Measurements from ENCODE around the gene CYP2W1. TPM values are rescaled to one million over a fixed set of nuclear protein-coding genes. Genes with fewer than 3 reads are reported as not detected.
"Not testable (repeated sequence)": the region's sequence is repeated elsewhere in the genome, so short reads cannot be mapped to it uniquely, and the experiment has no call there.

Gene CYP2W1
- total and polyA plus RNA-seq, 5 experiments from 2014 or later = not detected

GRCh38 chr7:1001069-1001770 is 18.2 kb downstream of the CYP2W1 start:
- H3K4me1 Mint-ChIP-seq, H3K9me3 Mint-ChIP-seq, DNase-seq, H3K4me3 Mint-ChIP-seq, ATAC-seq, H3K27me3 Mint-ChIP-seq, POLR2A ChIA-PET: not testable (repeated sequence)
- H3K36me3 Mint-ChIP-seq = peaks cover 0 to 12% (median 0%) of the 10 kb centered on the region in 3 donors
- H3K27ac Mint-ChIP-seq = peak overlapping the region in 1 of 10 donors; percentile 65

GRCh38 chr7:1002026-1002425 is 19.0 kb downstream of the CYP2W1 start:
- H3K4me1 Mint-ChIP-seq, H3K9me3 Mint-ChIP-seq, ATAC-seq, H3K27me3 Mint-ChIP-seq, POLR2A ChIA-PET, DNase-seq, H3K4me3 Mint-ChIP-seq, H3K27ac Mint-ChIP-seq: not testable (repeated sequence)
- peaks cover 0 to 10% (median 0%) of the 10 kb centered on the region in 3 donors for H3K36me3 Mint-ChIP-seq

- POLR2A ChIA-PET, ATAC-seq, H3K4me1 Mint-ChIP-seq, H3K4me3 Mint-ChIP-seq, H3K9me3 Mint-ChIP-seq, H3K27me3 Mint-ChIP-seq, H3K27ac Mint-ChIP-seq, DNase-seq, H3K36me3 Mint-ChIP-seq: not testable (repeated sequence)
Measured at GRCh38 chr7:1002445-1002844, 19.5 kb downstream of the CYP2W1 start.

GRCh38 chr7:1004018-1004852 is 21.3 kb downstream of the CYP2W1 start:
- Mint-ChIP-seq H3K27me3 (no peaks in the 10 kb centered on the region), H3K9me3 (peaks cover 0 to 1% (median 0%) of the 10 kb centered on the region in 9 donors), H3K27ac (no peak overlapping the region), H3K4me3 (peak overlapping the region in 2 of 10 donors; percentile 24), H3K4me1 (peaks cover 0 to 7% (median 4%) of the 10 kb centered on the region in 4 donors), H3K36me3 (peaks cover 0 to 5% (median 0%) of the 10 kb centered on the region in 3 donors)
- POLR2A ChIA-PET = no interaction called here
- DNase-seq (peak in 1 of 10 donors; percentile 21), ATAC-seq (peak in 1 of 2 donors; percentile 61)

GRCh38 chr7:1005303-1005702 is 22.3 kb downstream of the CYP2W1 start:
- DNase-seq (no peak), ATAC-seq (no peak)
- POLR2A ChIA-PET = no interaction called here
- Mint-ChIP-seq H3K4me3 (no peak overlapping the region), H3K4me1 (peaks cover 0 to 7% (median 4%) of the 10 kb centered on the region in 4 donors), H3K36me3 (peaks cover 0 to 11% (median 0%) of the 10 kb centered on the region in 3 donors), H3K27ac (no peak overlapping the region), H3K9me3 (peaks cover 0 to 1% (median 0%) of the 10 kb centered on the region in 9 donors), H3K27me3 (no peaks in the 10 kb centered on the region)

GRCh38 chr7:1007901-1008300 is 24.9 kb downstream of the CYP2W1 start:
- Mint-ChIP-seq H3K27ac (no peak overlapping the region), H3K9me3 (peaks cover 0 to 5% (median 0%) of the 10 kb centered on the region in 9 donors), H3K36me3 (peaks cover 0 to 11% (median 0%) of the 10 kb centered on the region in 3 donors), H3K4me3 (no peak overlapping the region), H3K27me3 (no peaks in the 10 kb centered on the region), H3K4me1 (peaks cover 10 to 12% (median 11%) of the 10 kb centered on the region in 4 donors)
- POLR2A ChIA-PET = no interaction called here
- no peak for ATAC-seq
- no peak for DNase-seq

GRCh38 chr7:1008733-1009363 is 25.9 kb downstream of the CYP2W1 start:
- POLR2A ChIA-PET = no interaction called here
- no peak for ATAC-seq

GRCh38 chr7:1009747-1010146 is 26.8 kb downstream of the CYP2W1 start:
- ATAC-seq (no peak), DNase-seq (no peak)
- POLR2A ChIA-PET = no interaction called here
- Mint-ChIP-seq H3K9me3 (peaks cover 0 to 5% (median 0%) of the 10 kb centered on the region in 9 donors), H3K36me3 (peaks cover 0 to 11% (median 0%) of the 10 kb centered on the region in 3 donors), H3K4me1 (peaks cover 10 to 23% (median 13%) of the 10 kb centered on the region in 4 donors), H3K4me3 (no peak overlapping the region), H3K27ac (no peak overlapping the region), H3K27me3 (no peaks in the 10 kb centered on the region)

More at GRCh38 chr7:1008733-1009363, 25.9 kb downstream of the CYP2W1 start:
- H3K4me1 Mint-ChIP-seq = peaks cover 10 to 18% (median 14%) of the 10 kb centered on the region in 4 donors
- peaks cover 0 to 11% (median 0%) of the 10 kb centered on the region in 3 donors for H3K36me3 Mint-ChIP-seq
- no peak overlapping the region for H3K4me3 Mint-ChIP-seq
- peaks cover 0 to 5% (median 0%) of the 10 kb centered on the region in 9 donors for H3K9me3 Mint-ChIP-seq
- H3K27ac Mint-ChIP-seq = peak overlapping the region in 1 of 10 donors; percentile 32
- no peak for DNase-seq
- no peaks in the 10 kb centered on the region for H3K27me3 Mint-ChIP-seq

GRCh38 chr7:1010226-1010625 is 27.2 kb downstream of the CYP2W1 start:
- no peak overlapping the region for H3K27ac Mint-ChIP-seq
- H3K36me3 Mint-ChIP-seq = peaks cover 0 to 11% (median 0%) of the 10 kb centered on the region in 3 donors
- peaks cover 10 to 24% (median 13%) of the 10 kb centered on the region in 4 donors for H3K4me1 Mint-ChIP-seq
- H3K27me3 Mint-ChIP-seq = no peaks in the 10 kb centered on the region
- DNase-seq = no peak
- POLR2A ChIA-PET = no interaction called here
- no peak for ATAC-seq
- H3K9me3 Mint-ChIP-seq = peaks cover 0 to 5% (median 0%) of the 10 kb centered on the region in 9 donors
- no peak overlapping the region for H3K4me3 Mint-ChIP-seq

- Mint-ChIP-seq H3K4me3 (peak overlapping the region in 5 of 10 donors; percentile 17 to 73 (median 62)), H3K9me3 (peaks cover 0 to 5% (median 0%) of the 10 kb centered on the region in 9 donors), H3K36me3 (peaks cover 0 to 6% (median 0%) of the 10 kb centered on the region in 3 donors), H3K4me1 (peaks cover 6 to 26% (median 13%) of the 10 kb centered on the region in 4 donors), H3K27ac (peak overlapping the region in 5 of 10 donors; percentile 30 to 88 (median 81)), H3K27me3 (no peaks in the 10 kb centered on the region)
- peak in 1 of 10 donors; percentile 37 for DNase-seq
- POLR2A ChIA-PET = no interaction called here
- ATAC-seq = no peak
Measured at GRCh38 chr7:1011297-1012003, 28.5 kb downstream of the CYP2W1 start.

GRCh38 chr7:1012004-1012715 is 29.2 kb downstream of the CYP2W1 start:
- peaks cover 6 to 26% (median 13%) of the 10 kb centered on the region in 4 donors for H3K4me1 Mint-ChIP-seq

More at GRCh38 chr7:1012004-1012715, 29.2 kb downstream of the CYP2W1 start:
- POLR2A ChIA-PET = no interaction called here
- DNase-seq = no peak
- H3K9me3 Mint-ChIP-seq = peaks cover 0 to 5% (median 0%) of the 10 kb centered on the region in 9 donors
- no peak for ATAC-seq
- H3K36me3 Mint-ChIP-seq = peaks cover 0 to 6% (median 0%) of the 10 kb centered on the region in 3 donors
- H3K27ac Mint-ChIP-seq = peak overlapping the region in 1 of 10 donors; percentile 88
- H3K27me3 Mint-ChIP-seq = no peaks in the 10 kb centered on the region
- peak overlapping the region in 2 of 10 donors; percentile 17 to 62 for H3K4me3 Mint-ChIP-seq
